GM12878 (cell line): ENCODE data around the gene SYT3. TPM values are rescaled to one million over a fixed set of nuclear protein-coding genes. Genes with fewer than 3 reads are reported as not detected.
"Not testable (repeated sequence)": the region's sequence is repeated elsewhere in the genome, so short reads cannot be mapped to it uniquely, and the experiment has no call there.

Source experiments
- ATAC-seq: fragments of 200-7000 bp; cut with Tn5 transposase; 3 replicates; pipeline ENCODE4 v1.9.1; 2020; ENCODE audit warnings: mild to moderate bottlenecking, moderate library complexity
- BruUV-seq: library from RNA; stranded (reverse); fragments of 400-500 nt; replicated peaks from 2 replicates; lab custom pipeline; 2021; lab: Mats Ljungman, UMichigan
- CTCF ChIA-PET: fragments of 300-600 bp; sonication (Branson Sonifier 250); formaldehyde crosslinking; extraction: SDS; loops from one replicate; lab custom pipeline; 2021; ENCODE audit warnings: inconsistent platforms; lab: Yijun Ruan, JAX
- POLR2A ChIA-PET: fragments of 350-600 bp; formaldehyde crosslinking; extraction: SDS; loops from one replicate; lab custom pipeline; 2021; ENCODE audit warnings: inconsistent platforms; lab: Charles Lee
- RAD21 ChIA-PET: fragments of 300-600 bp; sonication (Branson Sonifier 250); formaldehyde crosslinking; loops from one replicate; lab custom pipeline; 2023; ENCODE audit warnings: antibody characterized with exemption; ENCODE audit not compliant: unreplicated experiment; lab: Charles Lee
- SMC1A ChIA-PET: fragments of 300-600 bp; sonication (Branson Sonifier 250); formaldehyde crosslinking; loops from one replicate; lab custom pipeline; 2023; ENCODE audit not compliant: unreplicated experiment, uncharacterized antibody; lab: Charles Lee
- DNase-seq: peaks from one replicate; pipeline ENCODE4 v3.0.0-alpha.2; 2011; ENCODE audit warnings: low read depth, low spot score
- FAIRE-seq: peaks from 3 replicates; lab custom pipeline; 2011; peaks lifted over from hg19 to GRCh38; lab: Jason Lieb, UNC
- H2AFZ ChIP-seq: 2 replicates; pipeline ENCODE4 v1.6.0; 2011; ENCODE audit warnings: low read depth, low read length, control low read depth; ENCODE audit not compliant: control insufficient read depth
- H3K27ac ChIP-seq: 2 replicates; pipeline ENCODE4 v1.5.1; 2011; ENCODE audit warnings: control low read depth; ENCODE audit not compliant: control insufficient read depth, insufficient read depth
- H3K27me3 ChIP-seq, 2 experiments: replicated peaks in 1 of 2; 2 replicates each; pipeline versions ENCODE4 v1.6.0 to v1.6.1; 2011; ENCODE audit warnings: low read length in 1 of 2; ENCODE audit not compliant: control insufficient read depth in 2 of 2, insufficient read depth in 2 of 2
- H3K36me3 ChIP-seq, 2 experiments: 2 replicates each; pipeline ENCODE4 v1.5.1; 2011; ENCODE audit warnings: low read length in 1 of 2; ENCODE audit not compliant: control insufficient read depth in 2 of 2, insufficient read depth in 2 of 2
- H3K4me1 ChIP-seq: 2 replicates; pipeline ENCODE4 v1.6.1; 2011; ENCODE audit warnings: mild to moderate bottlenecking, low read length, moderate library complexity, mixed read lengths; ENCODE audit not compliant: control insufficient read depth, insufficient read depth
- H3K4me2 ChIP-seq: 2 replicates; pipeline ENCODE4 v1.6.0; 2011; ENCODE audit warnings: control low read depth; ENCODE audit not compliant: control insufficient read depth, insufficient read depth
- H3K4me3 ChIP-seq: fragments of 200-600 bp; sonication (generic); 2 replicates; pipeline ENCODE4 v1.5.1; 2016
- H3K79me2 ChIP-seq: 2 replicates; pipeline ENCODE4 v1.6.0; 2011; ENCODE audit warnings: low read length; ENCODE audit not compliant: control insufficient read depth, insufficient read depth
- H3K9ac ChIP-seq: 2 replicates; pipeline ENCODE4 v1.8.0; 2011; ENCODE audit warnings: low read length, control low read depth, mixed read lengths; ENCODE audit not compliant: control insufficient read depth, insufficient read depth
- H3K9me3 ChIP-seq: replicated peaks from 3 replicates; pipeline ENCODE4 v1.5.1; 2011; ENCODE audit warnings: mild to moderate bottlenecking, low read length; ENCODE audit not compliant: control insufficient read depth, insufficient read depth
- H4K20me1 ChIP-seq: 2 replicates; pipeline ENCODE4 v1.6.0; 2011; ENCODE audit not compliant: control insufficient read depth, insufficient read depth
- E2F4 ChIP-seq: IDR thresholded peaks from 2 replicates; pipeline ENCODE4 v1.6.1; 2012; ENCODE audit warnings: low read depth, low read length, improper control_type of control experiment
- JUND ChIP-seq: IDR thresholded peaks from 2 replicates; pipeline ENCODE4 v1.6.1; 2012; ENCODE audit warnings: low read depth, mild to moderate bottlenecking, low read length, improper control_type of control experiment, moderate library complexity
- POU2F2 ChIP-seq: IDR thresholded peaks from 3 replicates; pipeline ENCODE4 v1.6.1; 2011; ENCODE audit warnings: low read depth, mild to moderate bottlenecking, low read length, borderline replicate concordance
- ZSCAN29 ChIP-seq: fragments of 450-650 bp; IDR thresholded peaks from 2 replicates; pipeline ENCODE4 v1.6.1; 2017; ENCODE audit warnings: mild to moderate bottlenecking, moderate library complexity
- WGBS: methylation state at CpG from one replicate; pipeline ENCODE4 v1.1.6; 2016; ENCODE audit warnings: low lambda C conversion rate; ENCODE audit not compliant: insufficient replicate concordance, insufficient coverage; ENCODE audit errors: missing lambda C conversion rate; 5-methylcytosine and 5-hydroxymethylcytosine counted together
- in situ Hi-C: fragments of 300-500 bp; cut with MboI; formaldehyde crosslinking; loops from 9 replicates; pipeline ENCODE4 v1.14.3; 2018; ENCODE audit warnings: mixed read lengths
- intact Hi-C: fragments of 100-400 bp; cut with micrococcal nuclease; formaldehyde crosslinking; loops from one replicate; pipeline ENCODE4 v1.14.2; 2022; ENCODE audit not compliant: unreplicated experiment
- polyA plus RNA-seq, 11 experiments: library from polyadenylated mRNA; depleted of rRNA in 4 of 11; unstranded in 6 of 11; stranded (reverse) in 5 of 11; fragments of >200 nt; fragmentation: Nextera tagmentation in 4 of 11; fragmentation: Illumina TruSeq in 1 of 11; extraction: Ambion mirVana in 4 of 11; extraction: Trizol in 1 of 11; gene quantifications; 1 replicate in 1 of 11; 2 replicates in 10 of 11; pipeline versions ENCODE4 v1.2.1 to v1.2.3, GENCODE V29; 2011 to 2016; ENCODE audit warnings: inconsistent platforms in 2 of 11, missing spikeins in 2 of 11, low read depth in 1 of 11
- total RNA-seq, 4 experiments: library from RNA; depleted of rRNA in 3 of 4; stranded (reverse); fragments of >200 nt in 3 of 4; fragmentation: Illumina TruSeq in 1 of 4; extraction: Trizol in 1 of 4; gene quantifications; 2 replicates each; pipeline versions ENCODE4 v1.2.1 to v1.2.3, GENCODE V29; 2013 to 2021

The SYT3 gene
- total and polyA plus RNA-seq, 10 of the 15 experiments (the other 5 are each of a cell fraction or from before 2014, with no cell fraction given) = 0.05 to 0.18 TPM; not detected in 8

- TF ChIP-seq E2F4 (no peak), JUND (no peak), ZSCAN29 (no peak), POU2F2 (no peak)
Measured at GRCh38 chr19:50580240-50580639, 59.4 kb downstream of the SYT3 start (continued).

- WGBS = 5% methylated on average over 2 of the region's 3 CpGs
- SMC1A ChIA-PET, H3K27ac ChIP-seq, BruUV-seq, FAIRE-seq, ATAC-seq, CTCF ChIA-PET, H3K9ac ChIP-seq, DNase-seq, H2AFZ ChIP-seq, H3K36me3 ChIP-seq, H4K20me1 ChIP-seq, RAD21 ChIA-PET, H3K4me2 ChIP-seq, in situ Hi-C loops, H3K4me1 ChIP-seq, H3K27me3 ChIP-seq, H3K9me3 ChIP-seq, POLR2A ChIA-PET, intact Hi-C loops, H3K79me2 ChIP-seq, H3K4me3 ChIP-seq: not testable (repeated sequence)
Measured at GRCh38 chr19:50576769-50577168, 62.9 kb downstream of the SYT3 start.
